HepG2 (cell line): Measurements from ENCODE around the gene HOXD3. TPM values are rescaled to one million over a fixed set of nuclear protein-coding genes. Genes with fewer than 3 reads are reported as not detected.

Experiments used
- ATF7 ChIP-seq, 2 experiments: fragments of 450-650 bp in 1 of 2; sonication (generic) in 1 of 2; formaldehyde crosslinking in 1 of 2; IDR thresholded peaks; 2 replicates each; pipeline versions ENCODE4 v1.4.0 to v1.6.1; 2016 to 2020; ENCODE audit warnings: antibody characterized with exemption in 1 of 2, mild to moderate bottlenecking in 1 of 2, missing genetic modification reagents in 1 of 2
- CEBPG ChIP-seq: IDR thresholded peaks from 2 replicates; pipeline ENCODE4 v1.6.1; 2016
- E2F2 ChIP-seq: sonication (generic); formaldehyde crosslinking; IDR thresholded peaks from 2 replicates; pipeline ENCODE4 v1.4.0; 2020; ENCODE audit warnings: missing genetic modification reagents, borderline replicate concordance
- ERF ChIP-seq: IDR thresholded peaks from 2 replicates; pipeline ENCODE4 v1.6.1; 2018; ENCODE audit warnings: missing biosample characterization, missing genetic modification reagents
- FOXC1 ChIP-seq: sonication (generic); formaldehyde crosslinking; IDR thresholded peaks from 2 replicates; pipeline ENCODE4 v1.8.0; 2022; ENCODE audit warnings: mild to moderate bottlenecking, missing genetic modification reagents, borderline replicate concordance
- KDM4B ChIP-seq: sonication (generic); formaldehyde crosslinking; IDR thresholded peaks from 2 replicates; pipeline ENCODE4 v1.4.0; 2020; ENCODE audit warnings: missing genetic modification reagents
- KLF15 ChIP-seq: sonication (generic); formaldehyde crosslinking; IDR thresholded peaks from 2 replicates; pipeline ENCODE4 v1.8.1; 2023; ENCODE audit warnings: borderline replicate concordance, mild to moderate bottlenecking, inconsistent platforms, missing genetic modification reagents, mixed read lengths
- MED1 ChIP-seq: sonication (generic); formaldehyde crosslinking; IDR thresholded peaks from 2 replicates; pipeline ENCODE4 v1.4.0; 2020; ENCODE audit warnings: missing genetic modification reagents
- MEIS1 ChIP-seq: sonication (generic); formaldehyde crosslinking; IDR thresholded peaks from 2 replicates; pipeline ENCODE4 v1.9.0; 2021; ENCODE audit warnings: mild to moderate bottlenecking, missing genetic modification reagents, moderate library complexity, borderline replicate concordance
- NONO ChIP-seq, 2 experiments: fragments of 450-650 bp in 1 of 2; sonication (generic) in 1 of 2; formaldehyde crosslinking in 1 of 2; IDR thresholded peaks in 1 of 2; conservative IDR thresholded peaks in 1 of 2; 2 replicates each; pipeline versions ENCODE4 v1.6.1 to v1.8.0; 2017 to 2022; ENCODE audit warnings: mild to moderate bottlenecking in 1 of 2, missing genetic modification reagents in 1 of 2, moderate library complexity in 1 of 2
- PAWR ChIP-seq: sonication (generic); formaldehyde crosslinking; IDR thresholded peaks from 2 replicates; pipeline ENCODE4 v1.4.0; 2020; ENCODE audit warnings: missing genetic modification reagents, mild to moderate bottlenecking, borderline replicate concordance
- POLR2A ChIP-seq, 2 experiments: IDR thresholded peaks; 2 replicates each; pipeline ENCODE4 v1.6.1; 2011; ENCODE audit warnings: low read depth in 2 of 2, low read length in 2 of 2, mild to moderate bottlenecking in 1 of 2, moderate library complexity in 1 of 2; ENCODE audit not compliant: insufficient read depth in 1 of 2
- RBM39 ChIP-seq: fragments of 200-400 bp; formaldehyde crosslinking; IDR thresholded peaks from one replicate; pipeline ENCODE4 v1.6.1; 2018; ENCODE audit warnings: antibody characterized with exemption, mild to moderate bottlenecking, low read depth, low read length; ENCODE audit not compliant: poor library complexity, severe bottlenecking
- RELA ChIP-seq: sonication (generic); formaldehyde crosslinking; IDR thresholded peaks from 2 replicates; pipeline ENCODE4 v1.4.0; 2020; ENCODE audit warnings: missing genetic modification reagents
- SIN3B ChIP-seq: fragments of 150-350 bp; IDR thresholded peaks from 2 replicates; pipeline ENCODE4 v1.6.1; 2014; ENCODE audit warnings: low read length
- SP140L ChIP-seq: sonication (generic); formaldehyde crosslinking; IDR thresholded peaks from 2 replicates; pipeline ENCODE4 v1.4.0; 2020; ENCODE audit warnings: missing genetic modification reagents, borderline replicate concordance
- ZNF414 ChIP-seq: sonication (generic); formaldehyde crosslinking; IDR thresholded peaks from 2 replicates; pipeline ENCODE4 v1.5.0; 2020; ENCODE audit warnings: missing genetic modification reagents
- ZNF44 ChIP-seq: sonication (generic); formaldehyde crosslinking; IDR thresholded peaks from 2 replicates; pipeline ENCODE4 v1.5.1; 2020; ENCODE audit warnings: mild to moderate bottlenecking, missing genetic modification reagents
- ZNF709 ChIP-seq: sonication (generic); formaldehyde crosslinking; IDR thresholded peaks from 2 replicates; pipeline ENCODE4 v1.5.0; 2020; ENCODE audit warnings: mild to moderate bottlenecking, missing genetic modification reagents
- ZNF746 ChIP-seq: sonication (generic); formaldehyde crosslinking; IDR thresholded peaks from 2 replicates; pipeline ENCODE4 v1.8.0; 2022; ENCODE audit warnings: mild to moderate bottlenecking, missing genetic modification reagents
- ZNF75D ChIP-seq: sonication (generic); formaldehyde crosslinking; IDR thresholded peaks from 2 replicates; pipeline ENCODE4 v1.8.1; 2023; ENCODE audit warnings: missing genetic modification reagents, mild to moderate bottlenecking, borderline replicate concordance
- ZSCAN30 ChIP-seq: sonication (generic); formaldehyde crosslinking; IDR thresholded peaks from 2 replicates; pipeline ENCODE4 v1.5.0; 2020; ENCODE audit warnings: mild to moderate bottlenecking, missing genetic modification reagents
- ZSCAN9 ChIP-seq: IDR thresholded peaks from 2 replicates; pipeline ENCODE4 v1.6.1; 2016; ENCODE audit warnings: borderline replicate concordance
- polyA plus RNA-seq, 8 experiments: library from polyadenylated mRNA; depleted of rRNA in 3 of 8; stranded (reverse) in 7 of 8; unstranded in 1 of 8; fragments of >200 nt; fragmentation: Illumina TruSeq in 4 of 8; extraction: Trizol in 4 of 8; gene quantifications; 2 replicates each; pipeline versions ENCODE4 v1.2.1 to v1.2.3, GENCODE V29; 2011 to 2016; ENCODE audit warnings: low read depth in 4 of 8, missing spikeins in 1 of 8, mixed read lengths in 1 of 8; ENCODE audit not compliant: insufficient read depth in 1 of 8
- total RNA-seq, 5 experiments: library from RNA; depleted of rRNA; stranded (reverse); fragments of >200 nt; fragmentation: Illumina TruSeq; extraction: Trizol; gene quantifications; 2 replicates each; pipeline ENCODE4 v1.2.3, GENCODE V29; 2016; ENCODE audit warnings: low read depth in 1 of 5
- TF ChIP-seq, protein P1 (sequence below): sonication (generic); formaldehyde crosslinking; IDR thresholded peaks from 2 replicates; pipeline ENCODE4 v1.8.1; 2023; ENCODE audit warnings: mild to moderate bottlenecking, missing genetic modification reagents
- TF ChIP-seq, protein P2 (sequence below): IDR thresholded peaks from 2 replicates; pipeline ENCODE4 v1.6.1; 2016; ENCODE audit warnings: mild to moderate bottlenecking, missing biosample characterization, missing genetic modification reagents

Gene HOXD3
- total and polyA plus RNA-seq, 2 of the 13 experiments (the other 11 are each of a cell fraction or from before 2014, with no cell fraction given): 0.05 to 0.09 TPM

GRCh38 chr2:176187899-176188773 is 31.0 kb downstream of the HOXD3 start, which contains the start of gene HOXD1 (continued):
- TF ChIP-seq ZNF414 (CRISPR knock-in tag) (0 out of 2 replicates have a peak, but pooled peaks have one; percentile 3), KDM4B (CRISPR knock-in tag) (0 out of 2 replicates have a peak, but pooled peaks have one; percentile 14), KLF15 (CRISPR knock-in tag) (no peak), E2F2 (no peak), ZNF44 (CRISPR knock-in tag) (no peak), FOXC1 (peak; percentile 72; the same call in 1 of the 2 replicates), RBM39 (no peak), ERF (no peak; the same call in 1 of the 2 replicates), MEIS1 (CRISPR knock-in tag) (no peak), MED1 (CRISPR knock-in tag) (peak; percentile 28; the same call in 1 of the 2 replicates), PAWR (CRISPR knock-in tag) (no peak), ZSCAN9 (no peak), ZNF709 (CRISPR knock-in tag) (no peak), SP140L (no peak; the same call in 1 of the 2 replicates), ZSCAN30 (CRISPR knock-in tag) (no peak; the same call in 1 of the 2 replicates), ZNF746 (CRISPR knock-in tag) (peak; percentile 65), POLR2A (IDR thresholded peaks at IDR 0.05; ENCODE audit: insufficient read depth in 1 of 2, low read depth in 2 of 2, low read length in 2 of 2) (peak; percentile 75 to 83), NONO (IDR thresholded peaks at IDR 0.05) (no peak), NONO (CRISPR knock-in tag; conservative IDR thresholded peaks at IDR 0.05) (peak; percentile 68), SIN3B (no peak), RELA (CRISPR knock-in tag) (no peak), ATF7 (IDR thresholded peaks at IDR 0.05) (no peak), ATF7 (CRISPR knock-in tag; IDR thresholded peaks at IDR 0.05) (0 out of 2 replicates have a peak, but pooled peaks have one; percentile 3), CEBPG (no peak), ZNF75D (CRISPR knock-in tag) (no peak)
- TF ChIP-seq, protein P1, sequence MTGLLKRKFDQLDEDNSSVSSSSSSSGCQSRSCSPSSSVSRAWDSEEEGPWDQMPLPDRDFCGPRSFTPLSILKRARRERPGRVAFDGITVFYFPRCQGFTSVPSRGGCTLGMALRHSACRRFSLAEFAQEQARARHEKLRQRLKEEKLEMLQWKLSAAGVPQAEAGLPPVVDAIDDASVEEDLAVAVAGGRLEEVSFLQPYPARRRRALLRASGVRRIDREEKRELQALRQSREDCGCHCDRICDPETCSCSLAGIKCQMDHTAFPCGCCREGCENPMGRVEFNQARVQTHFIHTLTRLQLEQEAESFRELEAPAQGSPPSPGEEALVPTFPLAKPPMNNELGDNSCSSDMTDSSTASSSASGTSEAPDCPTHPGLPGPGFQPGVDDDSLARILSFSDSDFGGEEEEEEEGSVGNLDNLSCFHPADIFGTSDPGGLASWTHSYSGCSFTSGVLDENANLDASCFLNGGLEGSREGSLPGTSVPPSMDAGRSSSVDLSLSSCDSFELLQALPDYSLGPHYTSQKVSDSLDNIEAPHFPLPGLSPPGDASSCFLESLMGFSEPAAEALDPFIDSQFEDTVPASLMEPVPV (CRISPR knock-in tag): no peak
- TF ChIP-seq, protein P2, sequence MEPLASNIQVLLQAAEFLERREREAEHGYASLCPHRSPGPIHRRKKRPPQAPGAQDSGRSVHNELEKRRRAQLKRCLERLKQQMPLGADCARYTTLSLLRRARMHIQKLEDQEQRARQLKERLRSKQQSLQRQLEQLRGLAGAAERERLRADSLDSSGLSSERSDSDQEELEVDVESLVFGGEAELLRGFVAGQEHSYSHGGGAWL (CRISPR knock-in tag): peak; percentile 35; the same call in 1 of the 2 replicates
